Type B pancreatic cell (in vitro differentiated cells): ENCODE measurements around the gene ZC3H7B. TPM values are rescaled to one million over a fixed set of nuclear protein-coding genes. Genes with fewer than 3 reads are reported as not detected.

ENCODE experiments used
- DNase-seq: peaks from one replicate; pipeline ENCODE4 v3.0.0; 2021; ENCODE audit warnings: mixed read lengths; ENCODE audit not compliant: unreplicated experiment; ENCODE audit errors: extremely low spot score
- H3K27ac Mint-ChIP-seq: 2 replicates; pipeline ENCODE4 v1.8.0; 2021; ENCODE audit warnings: mild to moderate bottlenecking, mixed read lengths
- H3K27me3 Mint-ChIP-seq: 2 replicates; pipeline ENCODE4 v1.8.0; 2021; ENCODE audit warnings: mixed read lengths
- H3K36me3 Mint-ChIP-seq: 2 replicates; pipeline ENCODE4 v1.8.0; 2021; ENCODE audit warnings: mixed read lengths
- H3K4me1 Mint-ChIP-seq: one replicate; pipeline ENCODE4 v1.8.0; 2021; ENCODE audit warnings: mixed read lengths; ENCODE audit not compliant: unreplicated experiment
- H3K4me3 Mint-ChIP-seq: 2 replicates; pipeline ENCODE4 v1.8.0; 2021; ENCODE audit warnings: mild to moderate bottlenecking, mixed read lengths
- H3K9me3 Mint-ChIP-seq: 2 replicates; pipeline ENCODE4 v1.8.0; 2021; ENCODE audit warnings: mixed read lengths
- CTCF ChIP-seq: fragments of 200-600 bp; sonication (generic); conservative IDR thresholded peaks from 2 replicates; pipeline ENCODE4 v1.5.0; 2021; ENCODE audit warnings: antibody characterized with exemption, mild to moderate bottlenecking
- total RNA-seq: library from RNA; stranded (reverse); gene quantifications from 2 replicates; pipeline ENCODE4 v1.2.1, GENCODE V29; 2021; ENCODE audit warnings: low replicate concordance

ZC3H7B gene
- total RNA-seq, 1 donor from 2014 or later, result 74.3 TPM

DNA sequence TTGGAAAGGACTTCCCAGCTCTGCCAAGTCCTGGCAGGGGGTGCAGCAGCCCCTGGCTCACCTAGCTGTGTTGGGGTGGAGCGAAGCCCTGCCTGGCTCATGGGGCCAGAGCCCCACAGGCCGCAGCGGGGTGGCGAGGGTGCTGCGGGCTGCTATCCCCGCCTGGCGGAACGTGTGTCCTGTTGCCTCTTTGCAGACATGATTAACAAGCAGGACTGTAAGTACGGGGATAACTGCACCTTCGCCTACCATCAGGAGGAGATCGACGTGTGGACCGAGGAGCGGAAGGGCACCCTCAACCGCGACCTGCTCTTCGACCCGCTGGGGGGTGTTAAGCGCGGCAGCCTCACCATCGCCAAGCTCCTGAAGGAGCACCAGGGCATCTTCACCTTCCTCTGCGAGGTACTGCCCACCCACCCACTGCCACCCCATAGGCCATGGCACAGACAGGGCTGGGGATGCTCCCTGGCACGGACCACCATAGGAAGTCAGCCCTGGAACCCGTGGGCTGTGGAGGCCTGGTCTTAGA lies 44.5 kb downstream of the ZC3H7B start:
- Mint-ChIP-seq H3K27me3 (no peaks in the 10 kb centered on the region), H3K9me3 (no peaks in the 10 kb centered on the region), H3K36me3 (peaks cover 11% of the 10 kb centered on the region), H3K27ac (no peak overlapping the region), H3K4me3 (no peak overlapping the region), H3K4me1 (no peaks in the 10 kb centered on the region)
- TF ChIP-seq CTCF, result no peak
- DNase-seq, result no peak

GRCh38 chr22:41347066-41347859 lies 45.9 kb downstream of the ZC3H7B start:
- Mint-ChIP-seq H3K9me3 (no peaks in the 10 kb centered on the region), H3K4me3 (no peak overlapping the region), H3K27ac (no peak overlapping the region), H3K4me1 (peaks cover 3% of the 10 kb centered on the region), H3K36me3 (peaks cover 16% of the 10 kb centered on the region), H3K27me3 (no peaks in the 10 kb centered on the region)
- TF ChIP-seq CTCF, result no peak
- no peak for DNase-seq

DNA sequence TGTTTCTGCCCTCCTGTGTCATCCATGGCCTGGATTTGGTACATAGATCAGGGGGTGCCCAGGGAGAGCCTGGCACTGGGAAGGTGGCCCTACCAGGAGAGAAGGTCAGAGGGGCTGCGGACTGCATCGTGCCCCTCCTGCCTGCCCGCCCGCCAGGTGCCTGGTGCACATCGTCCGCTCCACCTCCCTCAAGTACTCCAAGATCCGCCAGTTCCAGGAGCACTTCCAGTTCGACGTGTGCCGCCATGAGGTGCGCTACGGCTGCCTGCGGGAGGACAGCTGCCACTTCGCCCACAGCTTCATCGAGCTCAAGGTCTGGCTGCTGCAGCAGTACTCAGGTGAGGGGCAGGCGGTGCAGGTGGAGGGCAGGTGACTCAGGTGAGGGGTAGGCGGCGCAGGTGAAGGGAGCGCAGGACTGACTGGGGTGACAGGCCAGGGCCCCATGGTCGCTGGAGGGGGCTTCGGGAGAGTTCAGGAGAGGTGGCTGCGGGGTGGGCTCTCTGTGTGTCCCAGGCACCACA lies 47.7 kb downstream of the ZC3H7B start:
- H3K4me1 Mint-ChIP-seq, result peaks cover 3% of the 10 kb centered on the region
- H3K27me3 Mint-ChIP-seq, result no peaks in the 10 kb centered on the region
- no peaks in the 10 kb centered on the region for H3K9me3 Mint-ChIP-seq
- DNase-seq, result no peak
- no peak for TF ChIP-seq CTCF
- H3K27ac Mint-ChIP-seq, result no peak overlapping the region
- no peak overlapping the region for H3K4me3 Mint-ChIP-seq
- H3K36me3 Mint-ChIP-seq, result peaks cover 16% of the 10 kb centered on the region

DNA sequence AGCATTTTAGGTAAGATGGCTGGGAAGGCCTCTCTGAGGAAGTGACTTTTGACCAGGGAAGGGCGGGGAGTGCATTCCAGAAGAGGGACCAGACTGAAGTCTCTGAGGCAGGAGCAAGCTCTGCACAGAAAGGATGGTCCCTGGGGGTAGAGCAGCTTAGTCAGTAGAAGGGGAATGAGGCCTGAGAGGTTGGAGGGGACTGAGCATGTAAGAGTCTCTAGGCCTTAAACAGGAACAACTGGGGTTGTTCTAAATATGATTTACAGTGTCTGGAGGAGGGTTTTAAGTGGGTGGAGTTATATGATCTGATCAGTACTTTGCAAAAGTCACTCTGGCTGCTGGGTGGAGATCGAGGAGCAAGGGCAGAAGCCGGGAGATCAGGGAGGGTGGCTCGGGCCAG lies 48.8 kb downstream of the ZC3H7B start:
- no peak for TF ChIP-seq CTCF
- H3K27me3 Mint-ChIP-seq, result no peaks in the 10 kb centered on the region
- H3K9me3 Mint-ChIP-seq, result no peaks in the 10 kb centered on the region
- peak overlapping the region; percentile 92 for H3K27ac Mint-ChIP-seq
- H3K36me3 Mint-ChIP-seq, result peaks cover 16% of the 10 kb centered on the region
- peak overlapping the region; percentile 30 for H3K4me3 Mint-ChIP-seq
- H3K4me1 Mint-ChIP-seq, result peaks cover 3% of the 10 kb centered on the region
- no peak for DNase-seq

- Mint-ChIP-seq H3K27me3 (no peaks in the 10 kb centered on the region), H3K4me3 (no peak overlapping the region), H3K27ac (no peak overlapping the region), H3K4me1 (peaks cover 3% of the 10 kb centered on the region), H3K36me3 (peaks cover 16% of the 10 kb centered on the region), H3K9me3 (no peaks in the 10 kb centered on the region)
- no peak for DNase-seq
- no peak for TF ChIP-seq CTCF
These were observed 49.7 kb downstream of the ZC3H7B start for GRCh38 chr22:41351011-41351410.
